GM12878 (cell line): ENCODE data around the gene HACD4. TPM values are rescaled to one million over a fixed set of nuclear protein-coding genes. Genes with fewer than 3 reads are reported as not detected.

Experiments used
- ATAC-seq: fragments of 200-7000 bp; cut with Tn5 transposase; 3 replicates; pipeline ENCODE4 v1.9.1; 2020; ENCODE audit warnings: mild to moderate bottlenecking, moderate library complexity
- BruUV-seq: library from RNA; stranded (reverse); fragments of 400-500 nt; replicated peaks from 2 replicates; lab custom pipeline; 2021; lab: Mats Ljungman, UMichigan
- CTCF ChIA-PET: fragments of 300-600 bp; sonication (Branson Sonifier 250); formaldehyde crosslinking; extraction: SDS; loops from one replicate; lab custom pipeline; 2021; ENCODE audit warnings: inconsistent platforms; lab: Yijun Ruan, JAX
- POLR2A ChIA-PET: fragments of 350-600 bp; formaldehyde crosslinking; extraction: SDS; loops from one replicate; lab custom pipeline; 2021; ENCODE audit warnings: inconsistent platforms; lab: Charles Lee
- RAD21 ChIA-PET: fragments of 300-600 bp; sonication (Branson Sonifier 250); formaldehyde crosslinking; loops from one replicate; lab custom pipeline; 2023; ENCODE audit warnings: antibody characterized with exemption; ENCODE audit not compliant: unreplicated experiment; lab: Charles Lee
- SMC1A ChIA-PET: fragments of 300-600 bp; sonication (Branson Sonifier 250); formaldehyde crosslinking; loops from one replicate; lab custom pipeline; 2023; ENCODE audit not compliant: unreplicated experiment, uncharacterized antibody; lab: Charles Lee
- DNase-seq: peaks from one replicate; pipeline ENCODE4 v3.0.0-alpha.2; 2011; ENCODE audit warnings: low read depth, low spot score
- FAIRE-seq: peaks from 3 replicates; lab custom pipeline; 2011; peaks lifted over from hg19 to GRCh38; lab: Jason Lieb, UNC
- H2AFZ ChIP-seq: 2 replicates; pipeline ENCODE4 v1.6.0; 2011; ENCODE audit warnings: low read depth, low read length, control low read depth; ENCODE audit not compliant: control insufficient read depth
- H3K27ac ChIP-seq: 2 replicates; pipeline ENCODE4 v1.5.1; 2011; ENCODE audit warnings: control low read depth; ENCODE audit not compliant: control insufficient read depth, insufficient read depth
- H3K27me3 ChIP-seq, 2 experiments: replicated peaks in 1 of 2; 2 replicates each; pipeline versions ENCODE4 v1.6.0 to v1.6.1; 2011; ENCODE audit warnings: low read length in 1 of 2; ENCODE audit not compliant: control insufficient read depth in 2 of 2, insufficient read depth in 2 of 2
- H3K36me3 ChIP-seq, 2 experiments: 2 replicates each; pipeline ENCODE4 v1.5.1; 2011; ENCODE audit warnings: low read length in 1 of 2; ENCODE audit not compliant: control insufficient read depth in 2 of 2, insufficient read depth in 2 of 2
- H3K4me1 ChIP-seq: 2 replicates; pipeline ENCODE4 v1.6.1; 2011; ENCODE audit warnings: mild to moderate bottlenecking, low read length, moderate library complexity, mixed read lengths; ENCODE audit not compliant: control insufficient read depth, insufficient read depth
- H3K4me2 ChIP-seq: 2 replicates; pipeline ENCODE4 v1.6.0; 2011; ENCODE audit warnings: control low read depth; ENCODE audit not compliant: control insufficient read depth, insufficient read depth
- H3K4me3 ChIP-seq: fragments of 200-600 bp; sonication (generic); 2 replicates; pipeline ENCODE4 v1.5.1; 2016
- H3K79me2 ChIP-seq: 2 replicates; pipeline ENCODE4 v1.6.0; 2011; ENCODE audit warnings: low read length; ENCODE audit not compliant: control insufficient read depth, insufficient read depth
- H3K9ac ChIP-seq: 2 replicates; pipeline ENCODE4 v1.8.0; 2011; ENCODE audit warnings: low read length, control low read depth, mixed read lengths; ENCODE audit not compliant: control insufficient read depth, insufficient read depth
- H3K9me3 ChIP-seq: replicated peaks from 3 replicates; pipeline ENCODE4 v1.5.1; 2011; ENCODE audit warnings: mild to moderate bottlenecking, low read length; ENCODE audit not compliant: control insufficient read depth, insufficient read depth
- H4K20me1 ChIP-seq: 2 replicates; pipeline ENCODE4 v1.6.0; 2011; ENCODE audit not compliant: control insufficient read depth, insufficient read depth
- SIN3A ChIP-seq: IDR thresholded peaks from 2 replicates; pipeline ENCODE4 v1.6.1; 2012; ENCODE audit warnings: low read depth, low read length, improper control_type of control experiment
- ZNF274 ChIP-seq: IDR thresholded peaks from one replicate; pipeline ENCODE4 v1.8.0; 2011; ENCODE audit not compliant: insufficient read length, insufficient read depth
- WGBS: methylation state at CpG from one replicate; pipeline ENCODE4 v1.1.6; 2016; ENCODE audit warnings: low lambda C conversion rate; ENCODE audit not compliant: insufficient replicate concordance, insufficient coverage; ENCODE audit errors: missing lambda C conversion rate; 5-methylcytosine and 5-hydroxymethylcytosine counted together
- in situ Hi-C: fragments of 300-500 bp; cut with MboI; formaldehyde crosslinking; loops from 9 replicates; pipeline ENCODE4 v1.14.3; 2018; ENCODE audit warnings: mixed read lengths
- intact Hi-C: fragments of 100-400 bp; cut with micrococcal nuclease; formaldehyde crosslinking; loops from one replicate; pipeline ENCODE4 v1.14.2; 2022; ENCODE audit not compliant: unreplicated experiment
- polyA plus RNA-seq, 11 experiments: library from polyadenylated mRNA; depleted of rRNA in 4 of 11; unstranded in 6 of 11; stranded (reverse) in 5 of 11; fragments of >200 nt; fragmentation: Nextera tagmentation in 4 of 11; fragmentation: Illumina TruSeq in 1 of 11; extraction: Ambion mirVana in 4 of 11; extraction: Trizol in 1 of 11; gene quantifications; 1 replicate in 1 of 11; 2 replicates in 10 of 11; pipeline versions ENCODE4 v1.2.1 to v1.2.3, GENCODE V29; 2011 to 2016; ENCODE audit warnings: inconsistent platforms in 2 of 11, missing spikeins in 2 of 11, low read depth in 1 of 11
- total RNA-seq, 4 experiments: library from RNA; depleted of rRNA in 3 of 4; stranded (reverse); fragments of >200 nt in 3 of 4; fragmentation: Illumina TruSeq in 1 of 4; extraction: Trizol in 1 of 4; gene quantifications; 2 replicates each; pipeline versions ENCODE4 v1.2.1 to v1.2.3, GENCODE V29; 2013 to 2021

HACD4 gene
- total and polyA plus RNA-seq, 10 of the 15 experiments (the other 5 are each of a cell fraction or from before 2014, with no cell fraction given), result 3.2 to 7.6 (median 5.7) TPM

- WGBS, result 50% methylated on average over 3 of the region's 3 CpGs
- Histone ChIP-seq H3K4me2 (no peak overlapping the region), H2AFZ (no peak overlapping the region), H3K79me2 (no peaks in the 10 kb centered on the region), H3K4me3 (no peak overlapping the region), H3K9me3 (no peaks in the 10 kb centered on the region; the same call in 2 of the 3 replicates), H4K20me1 (no peaks in the 10 kb centered on the region), H3K4me1 (no peaks in the 10 kb centered on the region), H3K27me3 (no peaks in the 10 kb centered on the region), H3K36me3 (peaks cover 11 to 16% of the 10 kb centered on the region in 2 experiments; a peak in 3 of 4 replicates), H3K27ac (no peak overlapping the region), H3K9ac (no peak overlapping the region)
- ATAC-seq (no peak), FAIRE-seq (no peak), DNase-seq (no peak)
- ChIA-PET SMC1A (interaction anchor here (4.5 kb wide), 1 partner anchor 8 kb away, joined by 17 read pairs; no protein-coding TSS in a partner anchor), RAD21 (no interaction called here), POLR2A (interaction anchor here (0.7 kb wide), 1 partner anchor 347 kb away, joined by 8 read pairs; no protein-coding TSS in a partner anchor), CTCF (interaction anchor here (0.6 to 2.7 kb wide), 2 partner anchors 123 to 180 kb away, joined by 3 to 5 read pairs; no protein-coding TSS in a partner anchor)
- in situ Hi-C loops (no loop called here), intact Hi-C loops (no loop called here)
- BruUV-seq, result no TSS peak
- no peak for TF ChIP-seq SIN3A
These were observed 43.4 kb downstream of the HACD4 start for GRCh38 chr9:20988061-20988460.

GRCh38 chr9:20987521-20987920, 43.9 kb downstream of the HACD4 start:
- FAIRE-seq (no peak), DNase-seq (no peak), ATAC-seq (no peak)
- Histone ChIP-seq H3K27ac (no peak overlapping the region), H3K9me3 (no peaks in the 10 kb centered on the region), H3K79me2 (no peaks in the 10 kb centered on the region), H3K36me3 (peaks cover 10 to 19% of the 10 kb centered on the region in 2 experiments), H3K4me2 (no peak overlapping the region), H3K9ac (no peak overlapping the region), H3K4me3 (no peak overlapping the region), H3K27me3 (no peaks in the 10 kb centered on the region), H4K20me1 (no peaks in the 10 kb centered on the region), H3K4me1 (no peaks in the 10 kb centered on the region), H2AFZ (no peak overlapping the region)
- ChIA-PET POLR2A (no interaction called here), RAD21 (no interaction called here), SMC1A (interaction anchor here (1.5 to 4.5 kb wide), 2 partner anchors 7 to 8 kb away, joined by 5 to 17 read pairs; no protein-coding TSS in a partner anchor), CTCF (interaction anchor here (0.6 to 2.7 kb wide), 2 partner anchors 123 to 179 kb away, joined by 3 to 5 read pairs; no protein-coding TSS in a partner anchor)
- no TSS peak for BruUV-seq
- TF ChIP-seq ZNF274, result no peak
- WGBS, result 100% methylated on average over 1 of the region's 1 CpG
- in situ Hi-C loops, result no loop called here
- intact Hi-C loops, result no loop called here
